K562 (cell line): Measurements from ENCODE around the gene KBTBD4. TPM values are rescaled to one million over a fixed set of nuclear protein-coding genes. Genes with fewer than 3 reads are reported as not detected.

Experiments used
- ATAC-seq: fragments of 200-7000 bp; cut with Tn5 transposase; 3 replicates; pipeline ENCODE4 v1.9.1; 2020; ENCODE audit warnings: moderate library complexity
- BruUV-seq: library from RNA; stranded (reverse); fragments of 400-500 nt; replicated peaks from 2 replicates; lab custom pipeline; 2021; lab: Mats Ljungman, UMichigan
- CTCF ChIA-PET: fragments of 300-600 bp; formaldehyde crosslinking; extraction: SDS; loops from one replicate; lab custom pipeline; 2021; ENCODE audit warnings: low intra/inter-chr PET ratio; lab: Yijun Ruan, JAX
- POLR2A ChIA-PET: fragments of 300-600, 350-650 bp; sonication (Branson Sonifier 250); formaldehyde crosslinking; extraction: SDS; loops from one replicate; lab custom pipeline; 2021; ENCODE audit warnings: antibody characterized with exemption, inconsistent platforms; lab: Yijun Ruan, JAX
- DNase-seq, 4 experiments: peaks; one replicate each; pipeline versions ENCODE4 v3.0.0 to v3.0.0-alpha.2; 2011 to 2018; ENCODE audit warnings: low spot score in 3 of 4, mixed read lengths in 3 of 4; ENCODE audit errors: extremely low read depth in 1 of 4
- FAIRE-seq: peaks from 2 replicates; lab custom pipeline; 2011; peaks lifted over from hg19 to GRCh38; lab: Jason Lieb, UNC
- H2AFZ ChIP-seq: 2 replicates; pipeline ENCODE4 v1.6.0; 2011; ENCODE audit warnings: low read depth, low read length, control low read depth, inconsistent platforms
- H3K27ac ChIP-seq: fragments of 200-600 bp; 3 replicates; pipeline ENCODE4 v1.8.0; 2011; ENCODE audit warnings: low read depth, mild to moderate bottlenecking, control low read depth, inconsistent platforms, low read length, moderate library complexity, mixed read lengths; ENCODE audit errors: extremely low read depth
- H3K27me3 ChIP-seq, 2 experiments: fragments of 300-600 bp in 1 of 2; 2 replicates in 1 of 2; 3 replicates in 1 of 2; pipeline versions ENCODE4 v1.6.0 to v1.8.0; 2011; ENCODE audit warnings: inconsistent platforms in 2 of 2, low read length in 2 of 2, mild to moderate bottlenecking in 1 of 2, mixed read lengths in 1 of 2, moderate library complexity in 1 of 2; ENCODE audit not compliant: control insufficient read depth in 2 of 2, insufficient read depth in 2 of 2
- H3K36me3 ChIP-seq: fragments of 300-600 bp; 3 replicates; pipeline ENCODE4 v1.8.0; 2011; ENCODE audit warnings: mild to moderate bottlenecking, low read length, inconsistent platforms; ENCODE audit not compliant: control insufficient read depth, insufficient read depth
- H3K4me1 ChIP-seq, 2 experiments: fragments of 200-600 bp in 1 of 2; replicated peaks in 1 of 2; 2 replicates in 1 of 2; 3 replicates in 1 of 2; pipeline versions ENCODE4 v1.5.1 to v1.8.0; 2011; ENCODE audit warnings: inconsistent platforms in 2 of 2, low read length in 2 of 2, mild to moderate bottlenecking in 1 of 2, mixed read lengths in 1 of 2, moderate library complexity in 1 of 2; ENCODE audit not compliant: control insufficient read depth in 2 of 2, insufficient read depth in 2 of 2
- H3K4me2 ChIP-seq: 2 replicates; pipeline ENCODE4 v1.6.1; 2011; ENCODE audit warnings: low read length, control low read depth, inconsistent platforms, mixed read lengths; ENCODE audit not compliant: insufficient read depth
- H3K4me3 ChIP-seq: fragments of 200-600 bp; sonication (generic), shearing (Covaris generic); 2 replicates; pipeline ENCODE4 v1.5.1; 2016; ENCODE audit warnings: control low read depth, inconsistent platforms
- H3K79me2 ChIP-seq: fragments of 200-600 bp; 3 replicates; pipeline ENCODE4 v1.8.0; 2011; ENCODE audit warnings: low read length, inconsistent platforms; ENCODE audit not compliant: control insufficient read depth, insufficient read depth
- H3K9ac ChIP-seq, 2 experiments: 2 replicates each; pipeline versions ENCODE4 v1.6.0 to v1.6.1; 2011; ENCODE audit warnings: low read depth in 2 of 2, low read length in 2 of 2, control low read depth in 1 of 2, inconsistent platforms in 1 of 2, mild to moderate bottlenecking in 1 of 2, mixed read lengths in 1 of 2; ENCODE audit not compliant: insufficient read depth in 1 of 2
- H3K9me1 ChIP-seq: one replicate; pipeline ENCODE4 v1.6.0; 2011; ENCODE audit warnings: inconsistent platforms, mild to moderate bottlenecking, low read length, moderate library complexity; ENCODE audit not compliant: control insufficient read depth, insufficient read depth
- H3K9me3 ChIP-seq: replicated peaks from 2 replicates; pipeline ENCODE4 v1.5.1; 2011; ENCODE audit warnings: low read depth, low read length, inconsistent platforms; ENCODE audit not compliant: control insufficient read depth, insufficient read depth
- H4K20me1 ChIP-seq: replicated peaks from 2 replicates; pipeline ENCODE4 v1.6.1; 2011; ENCODE audit warnings: low read length, inconsistent platforms, mixed read lengths; ENCODE audit not compliant: control insufficient read depth, insufficient read depth
- BRD9 ChIP-seq: fragments of 450-650 bp; IDR thresholded peaks from 2 replicates; pipeline ENCODE4 v1.6.1; 2018; ENCODE audit warnings: low read depth; ENCODE audit not compliant: partially characterized antibody
- CREB1 ChIP-seq, 2 experiments: sonication (generic) in 1 of 2; formaldehyde crosslinking in 1 of 2; IDR thresholded peaks; 2 replicates each; pipeline versions ENCODE4 v1.6.1 to v1.8.0; 2012 to 2022; ENCODE audit warnings: inconsistent platforms in 1 of 2, mild to moderate bottlenecking in 1 of 2, missing genetic modification reagents in 1 of 2, moderate library complexity in 1 of 2
- CXXC5 ChIP-seq: fragments of 250-450 bp; sonication (Bioruptor Pico); IDR thresholded peaks from 2 replicates; pipeline ENCODE4 v1.8.0; 2022; ENCODE audit warnings: inconsistent platforms, mild to moderate bottlenecking, moderate library complexity
- DNMT1 ChIP-seq: fragments of 450-650 bp; IDR thresholded peaks from 2 replicates; pipeline ENCODE4 v1.6.1; 2016; ENCODE audit warnings: antibody characterized with exemption, mild to moderate bottlenecking
- HDGF ChIP-seq: fragments of 450-650 bp; IDR thresholded peaks from 2 replicates; pipeline ENCODE4 v1.6.1; 2016
- KHSRP ChIP-seq: fragments of 450-650 bp; IDR thresholded peaks from 2 replicates; pipeline ENCODE4 v1.6.1; 2017
- SMARCA5 ChIP-seq: fragments of 450-650 bp; IDR thresholded peaks from 2 replicates; pipeline ENCODE4 v1.6.1; 2016
- ZFP36 ChIP-seq: fragments of 150-350 bp; IDR thresholded peaks from 2 replicates; pipeline ENCODE4 v1.6.1; 2018; ENCODE audit warnings: low read length, low read depth; ENCODE audit not compliant: partially characterized antibody
- WGBS: fragments of 100-300 bp; shearing (Covaris generic); methylation state at CpG from one replicate; pipeline ENCODE4 v1.1.6; 2016; ENCODE audit warnings: low coverage, mixed read lengths; ENCODE audit not compliant: insufficient coverage; ENCODE audit errors: missing lambda C conversion rate; 5-methylcytosine and 5-hydroxymethylcytosine counted together
- in situ Hi-C: fragments of 300-500 bp; cut with MboI; formaldehyde crosslinking; loops from 4 replicates; pipeline ENCODE4 v1.15.0; 2018; ENCODE audit warnings: inconsistent platforms, mixed read lengths
- intact Hi-C: fragments of 100-400 bp; cut with micrococcal nuclease; formaldehyde crosslinking; loops from 2 replicates; pipeline ENCODE4 v1.14.2; 2022
- polyA plus RNA-seq, 8 experiments: library from polyadenylated mRNA; depleted of rRNA in 4 of 8; stranded (reverse) in 5 of 8; unstranded in 3 of 8; fragments of >200 nt; fragmentation: Nextera tagmentation in 2 of 8; fragmentation: Illumina TruSeq in 1 of 8; extraction: Ambion mirVana in 2 of 8; extraction: Trizol in 1 of 8; gene quantifications; 2 replicates each; pipeline versions ENCODE4 v1.2.1 to v1.2.3, GENCODE V29; 2011 to 2014; ENCODE audit warnings: inconsistent platforms in 1 of 8, missing spikeins in 1 of 8
- total RNA-seq, 7 experiments: library from RNA; depleted of rRNA in 6 of 7; stranded (reverse); fragments of >200 nt in 6 of 7; fragmentation: Illumina TruSeq in 2 of 7; extraction: Trizol in 2 of 7; gene quantifications; 2 replicates each; pipeline versions ENCODE4 v1.2.1 to v1.2.3, GENCODE V29; 2011 to 2021; ENCODE audit warnings: low replicate concordance in 1 of 7
- TF ChIP-seq, protein P1 (sequence below): fragments of 150-350 bp; conservative IDR thresholded peaks from 2 replicates; pipeline ENCODE4 v1.6.1; 2014; ENCODE audit warnings: low read length
- TF ChIP-seq, protein P2 (sequence below): fragments of 450-650 bp; IDR thresholded peaks from 2 replicates; pipeline ENCODE4 v1.6.1; 2016; ENCODE audit warnings: low read depth, mild to moderate bottlenecking, moderate library complexity

KBTBD4 gene
- total and polyA plus RNA-seq, 9 of the 15 experiments (the other 6 are each of a cell fraction or from before 2014, with no cell fraction given): 7.0 to 33.9 (median 13.3) TPM

DNA sequence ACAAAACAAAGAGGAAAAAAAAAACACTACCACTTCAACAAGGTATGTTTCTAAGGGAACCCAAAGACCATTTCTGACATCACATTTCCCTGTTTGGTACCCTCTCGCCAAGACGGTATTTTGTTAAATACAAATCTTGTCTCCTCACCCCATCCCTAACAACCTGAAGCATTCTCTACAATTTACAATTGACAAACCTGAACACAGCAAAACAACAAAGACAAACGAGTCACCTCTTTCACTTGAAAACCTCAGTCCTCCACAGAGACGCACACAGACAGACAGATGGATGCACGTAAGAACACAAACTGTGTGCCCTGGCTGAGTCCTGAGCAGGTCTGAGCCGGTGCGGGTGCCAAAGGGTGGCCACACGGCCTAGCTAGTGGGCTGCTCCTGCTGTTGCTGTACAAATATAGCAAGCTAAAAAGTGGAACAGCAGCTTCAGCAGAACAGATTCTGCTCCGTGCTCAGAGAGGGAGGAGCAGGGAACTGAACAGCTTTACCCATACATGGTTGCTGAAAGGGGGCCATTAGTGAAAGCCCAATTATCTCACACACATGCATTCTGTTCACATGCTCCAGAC is 54.4 kb downstream of the KBTBD4 start:
- peak overlapping the region; percentile 3 to 83; a peak in 3 of 4 replicates for H3K9ac ChIP-seq
- H3K79me2 ChIP-seq: peaks cover 98% of the 10 kb centered on the region
- intact Hi-C loops: no loop called here
- peaks cover 17% of the 10 kb centered on the region; the same call in 1 of the 3 replicates for H3K36me3 ChIP-seq
- DNase-seq (peak in 1 of 4 experiments; percentile 17), FAIRE-seq (peak; percentile 67), ATAC-seq (peak; percentile 66)
- no peak overlapping the region for H2AFZ ChIP-seq
- H3K4me2 ChIP-seq: peak overlapping the region; percentile 23
- TF ChIP-seq, protein P1, sequence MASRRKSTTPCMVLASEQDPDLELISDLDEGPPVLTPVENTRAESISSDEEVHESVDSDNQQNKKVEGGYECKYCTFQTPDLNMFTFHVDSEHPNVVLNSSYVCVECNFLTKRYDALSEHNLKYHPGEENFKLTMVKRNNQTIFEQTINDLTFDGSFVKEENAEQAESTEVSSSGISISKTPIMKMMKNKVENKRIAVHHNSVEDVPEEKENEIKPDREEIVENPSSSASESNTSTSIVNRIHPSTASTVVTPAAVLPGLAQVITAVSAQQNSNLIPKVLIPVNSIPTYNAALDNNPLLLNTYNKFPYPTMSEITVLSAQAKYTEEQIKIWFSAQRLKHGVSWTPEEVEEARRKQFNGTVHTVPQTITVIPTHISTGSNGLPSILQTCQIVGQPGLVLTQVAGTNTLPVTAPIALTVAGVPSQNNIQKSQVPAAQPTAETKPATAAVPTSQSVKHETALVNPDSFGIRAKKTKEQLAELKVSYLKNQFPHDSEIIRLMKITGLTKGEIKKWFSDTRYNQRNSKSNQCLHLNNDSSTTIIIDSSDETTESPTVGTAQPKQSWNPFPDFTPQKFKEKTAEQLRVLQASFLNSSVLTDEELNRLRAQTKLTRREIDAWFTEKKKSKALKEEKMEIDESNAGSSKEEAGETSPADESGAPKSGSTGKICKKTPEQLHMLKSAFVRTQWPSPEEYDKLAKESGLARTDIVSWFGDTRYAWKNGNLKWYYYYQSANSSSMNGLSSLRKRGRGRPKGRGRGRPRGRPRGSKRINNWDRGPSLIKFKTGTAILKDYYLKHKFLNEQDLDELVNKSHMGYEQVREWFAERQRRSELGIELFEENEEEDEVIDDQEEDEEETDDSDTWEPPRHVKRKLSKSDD: no peak
- TF ChIP-seq KHSRP (no peak), CXXC5 (CRISPR knock-in tag) (0 out of 2 replicates have a peak, but pooled peaks have one; percentile 26), BRD9 (peak; percentile 58), DNMT1 (no peak), HDGF (peak; percentile 76), ZFP36 (peak; percentile 11), CREB1 (IDR thresholded peaks at IDR 0.05) (no peak), CREB1 (CRISPR knock-in tag; IDR thresholded peaks at IDR 0.05) (peak; percentile 31; the same call in 1 of the 2 replicates), SMARCA5 (peak; percentile 51; the same call in 1 of the 2 replicates)
- TF ChIP-seq, protein P2, sequence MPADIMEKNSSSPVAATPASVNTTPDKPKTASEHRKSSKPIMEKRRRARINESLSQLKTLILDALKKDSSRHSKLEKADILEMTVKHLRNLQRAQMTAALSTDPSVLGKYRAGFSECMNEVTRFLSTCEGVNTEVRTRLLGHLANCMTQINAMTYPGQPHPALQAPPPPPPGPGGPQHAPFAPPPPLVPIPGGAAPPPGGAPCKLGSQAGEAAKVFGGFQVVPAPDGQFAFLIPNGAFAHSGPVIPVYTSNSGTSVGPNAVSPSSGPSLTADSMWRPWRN: no peak
- BruUV-seq: no TSS peak
- CTCF ChIA-PET: interaction anchor here (0.9 kb wide), 1 partner anchor 213 kb away, joined by 4 read pairs; no protein-coding TSS in a partner anchor
- POLR2A ChIA-PET: interaction anchor here (0.5 to 3.6 kb wide), 5 partner anchors 8 to 203 kb away, joined by 3 to 19 read pairs (median 5); no protein-coding TSS in a partner anchor
- peaks cover 20% of the 10 kb centered on the region for H4K20me1 ChIP-seq
- H3K27me3 ChIP-seq: no peaks in the 10 kb centered on the region
- H3K4me3 ChIP-seq: no peak overlapping the region
- no peaks in the 10 kb centered on the region for H3K9me1 ChIP-seq
- H3K9me3 ChIP-seq: no peaks in the 10 kb centered on the region
- 42% methylated on average over 9 of the region's 9 CpGs for WGBS
- H3K4me1 ChIP-seq: peaks cover 14 to 26% of the 10 kb centered on the region in 2 experiments; a peak in 4 of 5 replicates
- H3K27ac ChIP-seq: peak overlapping the region; percentile 73; the same call in 2 of the 3 replicates
- in situ Hi-C loops: no loop called here
